Measurements from ENCODE around the gene IFNA10. TPM values are rescaled to one million over a fixed set of nuclear protein-coding genes. Genes with fewer than 3 reads are reported as not detected.

IFNA10 gene
- total and polyA plus RNA-seq, 2 of the 4 experiments (the other 2 are of a cell fraction): not detected

- no peak overlapping the region for H3K56ac ChIP-seq (ENCODE audit: extremely low read depth, insufficient read depth, low read length)
- in situ Hi-C loops (cut with MboI; ENCODE audit: low sequenced_read_pairs): loop anchor here (25.0 kb wide), 1 partner anchor 577 kb away; no protein-coding TSS in a partner anchor
- no TSS peak for BruUV-seq (replicated peaks)
- H3K4me2 ChIP-seq (ENCODE audit: low read depth, low read length): no peak overlapping the region
- POLR2A ChIA-PET (ENCODE audit: unreplicated experiment): no interaction called here
- WGBS, 2 experiments (ENCODE audit: extremely low coverage in 2 of 2, insufficient read length in 1 of 2): 55% methylated on average over 5 of the region's 7 CpGs; no CpG with 5 or more reads in 1 of the 2 experiments
- no peak overlapping the region for H3K18ac ChIP-seq (ENCODE audit: low read depth, low read length)
- H3K4me1 ChIP-seq (ENCODE audit: control insufficient read depth, insufficient read depth, low read length): no peaks in the 10 kb centered on the region
- H4K91ac ChIP-seq (ENCODE audit: insufficient read depth, low read depth, low read length): no peak overlapping the region
- dilution Hi-C loops (cut with HindIII; ENCODE audit: low sequenced_read_pairs, unreplicated experiment): no loop called here
- H4K5ac ChIP-seq (ENCODE audit: low read depth, low read length): no peak overlapping the region
- H2AFZ ChIP-seq (replicated peaks; ENCODE audit: low read length, poor library complexity): no peak overlapping the region
- H3K27me3 ChIP-seq (ENCODE audit: control insufficient read depth, insufficient read depth, low read length): no peaks in the 10 kb centered on the region
- H3K9ac ChIP-seq (ENCODE audit: low read depth, low read length): no peak overlapping the region
- H2BK20ac ChIP-seq (ENCODE audit: low read depth, low read length): no peak overlapping the region
- no peak overlapping the region for H3K4ac ChIP-seq (ENCODE audit: low read depth, low read length)
- no peak for TF ChIP-seq RAD21 (IDR thresholded peaks at IDR 0.05; ENCODE audit: low read length)
- no peak for TF ChIP-seq POLR2A (IDR thresholded peaks at IDR 0.05; ENCODE audit: low read depth, low read length)
- TF ChIP-seq USF2 (IDR thresholded peaks at IDR 0.05; ENCODE audit: low read depth, low read length): no peak
- TF ChIP-seq CEBPB (IDR thresholded peaks at IDR 0.05; ENCODE audit: low read depth, low read length): no peak
- no peak for TF ChIP-seq CTCF (conservative IDR thresholded peaks at IDR 0.05; ENCODE audit: low read depth, low read length)
- TF ChIP-seq SMC3 (IDR thresholded peaks at IDR 0.05; ENCODE audit: low read depth, low read length): no peak
- TF ChIP-seq RFX5 (IDR thresholded peaks at IDR 0.05; ENCODE audit: low read depth, low read length): no peak
- TF ChIP-seq ELK1 (IDR thresholded peaks at IDR 0.05; ENCODE audit: borderline replicate concordance, low read depth, low read length): no peak
- H2BK5ac ChIP-seq (ENCODE audit: low read depth, low read length, poor library complexity, severe bottlenecking): no peak overlapping the region
- intact Hi-C loops (cut with micrococcal nuclease): no loop called here
- no peak overlapping the region for H3K14ac ChIP-seq (replicated peaks; ENCODE audit: low read depth, low read length)
- H2BK15ac ChIP-seq (ENCODE audit: low read depth, low read length): no peak overlapping the region
- no peak overlapping the region for H4K8ac ChIP-seq (ENCODE audit: low read depth in 2 of 2, low read length in 2 of 2)
- ATAC-seq (ENCODE audit: low read depth) (no peak), DNase-seq (no peak)
- no peak overlapping the region for H2AK9ac ChIP-seq (replicated peaks; ENCODE audit: low read depth, low read length, poor library complexity)
- H3K9me3 ChIP-seq (ENCODE audit: control insufficient read depth, insufficient read depth, low read length): no peaks in the 10 kb centered on the region
- no peak overlapping the region for H3K27ac ChIP-seq (ENCODE audit: insufficient read depth, low read length)
- H3K9me1 ChIP-seq (ENCODE audit: insufficient read depth, low read length): no peaks in the 10 kb centered on the region
- H3K4me3 ChIP-seq (ENCODE audit: insufficient read depth, low read depth, low read length): no peak overlapping the region
- no peaks in the 10 kb centered on the region for H4K20me1 ChIP-seq (ENCODE audit: insufficient read depth, low read length)
- H3K79me1 ChIP-seq (ENCODE audit: low read depth in 1 of 2, low read length in 2 of 2): no peaks in the 10 kb centered on the region
- H3K36me3 ChIP-seq (ENCODE audit: control insufficient read depth, insufficient read depth, low read length): no peaks in the 10 kb centered on the region
- no peak overlapping the region for H3K23ac ChIP-seq (ENCODE audit: low read depth, low read length)
- CTCF ChIA-PET: no interaction called here
- H2AK5ac ChIP-seq (ENCODE audit: low read depth, low read length): no peak overlapping the region
- no peak overlapping the region for H2BK120ac ChIP-seq (ENCODE audit: low read depth, low read length)
Observed at GRCh38 chr9:21210311-21210710, 3.4 kb upstream of the IFNA10 start.
